ENCODE results near the gene LRRC75B. TPM values are rescaled to one million over a fixed set of nuclear protein-coding genes. Genes with fewer than 3 reads are reported as not detected.
"Not testable (repeated sequence)": the region's sequence is repeated elsewhere in the genome, so short reads cannot be mapped to it uniquely, and the experiment has no call there.

LRRC75B gene
- total and polyA plus RNA-seq, 2 of the 13 experiments (the other 11 are each of a cell fraction or from before 2014, with no cell fraction given), result 11.8 to 34.8 TPM

DNA sequence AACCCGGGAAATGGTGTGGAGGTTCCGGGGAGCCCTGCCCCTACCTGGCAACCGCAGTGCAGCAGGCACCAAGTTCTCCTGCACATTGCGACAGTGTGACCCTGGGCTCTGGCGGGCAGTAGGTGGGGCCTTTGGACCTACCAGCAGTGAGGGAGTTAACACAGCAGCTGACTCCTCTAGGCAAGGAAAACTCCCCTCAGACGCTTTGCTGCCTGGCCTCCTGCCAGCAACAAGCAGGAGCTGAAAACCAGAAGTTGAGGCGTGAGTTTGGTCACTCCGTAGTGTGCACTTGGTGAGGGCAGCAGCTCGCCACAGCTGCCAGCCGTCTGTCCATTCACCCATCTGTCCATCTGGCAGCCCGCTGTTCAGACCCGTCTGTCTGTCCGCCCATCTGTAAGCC lies 39.8 kb upstream of the LRRC75B start (continued):
- TF ChIP-seq, protein P1, sequence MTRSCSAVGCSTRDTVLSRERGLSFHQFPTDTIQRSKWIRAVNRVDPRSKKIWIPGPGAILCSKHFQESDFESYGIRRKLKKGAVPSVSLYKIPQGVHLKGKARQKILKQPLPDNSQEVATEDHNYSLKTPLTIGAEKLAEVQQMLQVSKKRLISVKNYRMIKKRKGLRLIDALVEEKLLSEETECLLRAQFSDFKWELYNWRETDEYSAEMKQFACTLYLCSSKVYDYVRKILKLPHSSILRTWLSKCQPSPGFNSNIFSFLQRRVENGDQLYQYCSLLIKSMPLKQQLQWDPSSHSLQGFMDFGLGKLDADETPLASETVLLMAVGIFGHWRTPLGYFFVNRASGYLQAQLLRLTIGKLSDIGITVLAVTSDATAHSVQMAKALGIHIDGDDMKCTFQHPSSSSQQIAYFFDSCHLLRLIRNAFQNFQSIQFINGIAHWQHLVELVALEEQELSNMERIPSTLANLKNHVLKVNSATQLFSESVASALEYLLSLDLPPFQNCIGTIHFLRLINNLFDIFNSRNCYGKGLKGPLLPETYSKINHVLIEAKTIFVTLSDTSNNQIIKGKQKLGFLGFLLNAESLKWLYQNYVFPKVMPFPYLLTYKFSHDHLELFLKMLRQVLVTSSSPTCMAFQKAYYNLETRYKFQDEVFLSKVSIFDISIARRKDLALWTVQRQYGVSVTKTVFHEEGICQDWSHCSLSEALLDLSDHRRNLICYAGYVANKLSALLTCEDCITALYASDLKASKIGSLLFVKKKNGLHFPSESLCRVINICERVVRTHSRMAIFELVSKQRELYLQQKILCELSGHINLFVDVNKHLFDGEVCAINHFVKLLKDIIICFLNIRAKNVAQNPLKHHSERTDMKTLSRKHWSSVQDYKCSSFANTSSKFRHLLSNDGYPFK (CRISPR knock-in tag; IDR thresholded peaks at IDR 0.05; ENCODE audit: borderline replicate concordance), result 0 out of 2 replicates have a peak, but pooled peaks have one; percentile 7
- TF ChIP-seq NR2F6 (IDR thresholded peaks at IDR 0.05) (peak; percentile 25; the same call in 1 of the 2 replicates), NR2F6 (CRISPR knock-in tag; IDR thresholded peaks at IDR 0.05) (peak; percentile 64), MED1 (CRISPR knock-in tag; IDR thresholded peaks at IDR 0.05) (0 out of 2 replicates have a peak, but pooled peaks have one; percentile 12), SOX13 (CRISPR knock-in tag; conservative IDR thresholded peaks at IDR 0.05 in 1 of 2, IDR thresholded peaks at IDR 0.05 in 1 of 2) (0 out of 4 replicates have a peak, but pooled peaks of 1 of the 2 experiments have one; percentile 19), GATAD2A (CRISPR knock-in tag; IDR thresholded peaks at IDR 0.05) (peak; percentile 59), ZBTB7B (CRISPR knock-in tag; IDR thresholded peaks at IDR 0.05) (0 out of 2 replicates have a peak, but pooled peaks have one; percentile 23), HDAC2 (CRISPR knock-in tag; IDR thresholded peaks at IDR 0.05) (0 out of 2 replicates have a peak, but pooled peaks have one; percentile 29), ZNF331 (CRISPR knock-in tag; IDR thresholded peaks at IDR 0.05) (peak; percentile 59), SAP130 (CRISPR knock-in tag; IDR thresholded peaks at IDR 0.05; ENCODE audit: low read depth) (peak; percentile 56), HNF4A (CRISPR knock-in tag; IDR thresholded peaks at IDR 0.05) (peak; percentile 60)
- TF ChIP-seq, protein P2, sequence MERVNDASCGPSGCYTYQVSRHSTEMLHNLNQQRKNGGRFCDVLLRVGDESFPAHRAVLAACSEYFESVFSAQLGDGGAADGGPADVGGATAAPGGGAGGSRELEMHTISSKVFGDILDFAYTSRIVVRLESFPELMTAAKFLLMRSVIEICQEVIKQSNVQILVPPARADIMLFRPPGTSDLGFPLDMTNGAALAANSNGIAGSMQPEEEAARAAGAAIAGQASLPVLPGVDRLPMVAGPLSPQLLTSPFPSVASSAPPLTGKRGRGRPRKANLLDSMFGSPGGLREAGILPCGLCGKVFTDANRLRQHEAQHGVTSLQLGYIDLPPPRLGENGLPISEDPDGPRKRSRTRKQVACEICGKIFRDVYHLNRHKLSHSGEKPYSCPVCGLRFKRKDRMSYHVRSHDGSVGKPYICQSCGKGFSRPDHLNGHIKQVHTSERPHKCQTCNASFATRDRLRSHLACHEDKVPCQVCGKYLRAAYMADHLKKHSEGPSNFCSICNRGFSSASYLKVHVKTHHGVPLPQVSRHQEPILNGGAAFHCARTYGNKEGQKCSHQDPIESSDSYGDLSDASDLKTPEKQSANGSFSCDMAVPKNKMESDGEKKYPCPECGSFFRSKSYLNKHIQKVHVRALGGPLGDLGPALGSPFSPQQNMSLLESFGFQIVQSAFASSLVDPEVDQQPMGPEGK (CRISPR knock-in tag; IDR thresholded peaks at IDR 0.05), result 0 out of 2 replicates have a peak, but pooled peaks have one; percentile 40
- TF ChIP-seq SOX13 (IDR thresholded peaks at IDR 0.05), result not testable (repeated sequence)
- TF ChIP-seq, protein P3, sequence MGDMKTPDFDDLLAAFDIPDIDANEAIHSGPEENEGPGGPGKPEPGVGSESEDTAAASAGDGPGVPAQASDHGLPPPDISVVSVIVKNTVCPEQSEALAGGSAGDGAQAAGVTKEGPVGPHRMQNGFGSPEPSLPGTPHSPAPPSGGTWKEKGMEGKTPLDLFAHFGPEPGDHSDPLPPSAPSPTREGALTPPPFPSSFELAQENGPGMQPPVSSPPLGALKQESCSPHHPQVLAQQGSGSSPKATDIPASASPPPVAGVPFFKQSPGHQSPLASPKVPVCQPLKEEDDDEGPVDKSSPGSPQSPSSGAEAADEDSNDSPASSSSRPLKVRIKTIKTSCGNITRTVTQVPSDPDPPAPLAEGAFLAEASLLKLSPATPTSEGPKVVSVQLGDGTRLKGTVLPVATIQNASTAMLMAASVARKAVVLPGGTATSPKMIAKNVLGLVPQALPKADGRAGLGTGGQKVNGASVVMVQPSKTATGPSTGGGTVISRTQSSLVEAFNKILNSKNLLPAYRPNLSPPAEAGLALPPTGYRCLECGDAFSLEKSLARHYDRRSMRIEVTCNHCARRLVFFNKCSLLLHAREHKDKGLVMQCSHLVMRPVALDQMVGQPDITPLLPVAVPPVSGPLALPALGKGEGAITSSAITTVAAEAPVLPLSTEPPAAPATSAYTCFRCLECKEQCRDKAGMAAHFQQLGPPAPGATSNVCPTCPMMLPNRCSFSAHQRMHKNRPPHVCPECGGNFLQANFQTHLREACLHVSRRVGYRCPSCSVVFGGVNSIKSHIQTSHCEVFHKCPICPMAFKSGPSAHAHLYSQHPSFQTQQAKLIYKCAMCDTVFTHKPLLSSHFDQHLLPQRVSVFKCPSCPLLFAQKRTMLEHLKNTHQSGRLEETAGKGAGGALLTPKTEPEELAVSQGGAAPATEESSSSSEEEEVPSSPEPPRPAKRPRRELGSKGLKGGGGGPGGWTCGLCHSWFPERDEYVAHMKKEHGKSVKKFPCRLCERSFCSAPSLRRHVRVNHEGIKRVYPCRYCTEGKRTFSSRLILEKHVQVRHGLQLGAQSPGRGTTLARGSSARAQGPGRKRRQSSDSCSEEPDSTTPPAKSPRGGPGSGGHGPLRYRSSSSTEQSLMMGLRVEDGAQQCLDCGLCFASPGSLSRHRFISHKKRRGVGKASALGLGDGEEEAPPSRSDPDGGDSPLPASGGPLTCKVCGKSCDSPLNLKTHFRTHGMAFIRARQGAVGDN (CRISPR knock-in tag; IDR thresholded peaks at IDR 0.05), result 0 out of 2 replicates have a peak, but pooled peaks have one; percentile 37

All from HepG2 (cell line).